CD4-positive, alpha-beta T cell treated with Interleukin-15 for 1 hour (primary cell): ENCODE data around the gene ISYNA1.
A peak's percentile ranks its signal among the peaks of the same experiment; 100 is the strongest.

Experiments
- DNase-seq: peaks from one replicate; pipeline ENCODE4 v3.0.0-alpha.2; 2020

The ISYNA1 gene

GRCh38 chr19:18466354-18466753 is 28.4 kb upstream of the ISYNA1 start:
- DNase-seq = no peak

GRCh38 chr19:18465964-18466339 is 28.0 kb upstream of the ISYNA1 start:
- DNase-seq = no peak

GRCh38 chr19:18465214-18465963 is 27.5 kb upstream of the ISYNA1 start:
- no peak for DNase-seq

- DNase-seq = no peak
These were observed 26.7 kb upstream of the ISYNA1 start for GRCh38 chr19:18464646-18465045.

- DNase-seq = no peak
These were observed 23.5 kb upstream of the ISYNA1 start for GRCh38 chr19:18461471-18461870.

GRCh38 chr19:18460900-18461299 is 23.0 kb upstream of the ISYNA1 start:
- DNase-seq = no peak

GRCh38 chr19:18457483-18458331 is 19.8 kb upstream of the ISYNA1 start:
- DNase-seq = no peak

GRCh38 chr19:18456974-18457373 is 19.0 kb upstream of the ISYNA1 start:
- no peak for DNase-seq

GRCh38 chr19:18456279-18456678 is 18.3 kb upstream of the ISYNA1 start:
- DNase-seq = no peak

- no peak for DNase-seq
These were observed 15.5 kb upstream of the ISYNA1 start for GRCh38 chr19:18453269-18454024.

- DNase-seq = no peak
These were observed 14.5 kb upstream of the ISYNA1 start for GRCh38 chr19:18452386-18452785.

GRCh38 chr19:18450931-18451836 is 13.3 kb upstream of the ISYNA1 start:
- peak; percentile 82 for DNase-seq

GRCh38 chr19:18450021-18450930 is 12.3 kb upstream of the ISYNA1 start:
- no peak for DNase-seq

- DNase-seq = no peak
These were observed 11.6 kb upstream of the ISYNA1 start for GRCh38 chr19:18449552-18449951.

- DNase-seq = no peak
These were observed 9.0 kb upstream of the ISYNA1 start for GRCh38 chr19:18446811-18447359.

- DNase-seq = no peak
These were observed 8.3 kb upstream of the ISYNA1 start for GRCh38 chr19:18446145-18446810.

- no peak for DNase-seq
These were observed 7.5 kb upstream of the ISYNA1 start for GRCh38 chr19:18445262-18445948.

- DNase-seq = no peak
These were observed 6.6 kb upstream of the ISYNA1 start for GRCh38 chr19:18444513-18444912.

- DNase-seq = no peak
These were observed 5.9 kb upstream of the ISYNA1 start for GRCh38 chr19:18443831-18444230.

GRCh38 chr19:18443406-18443805 is 5.5 kb upstream of the ISYNA1 start:
- DNase-seq = no peak
